OCI-LY3 (cell line): ENCODE data around the gene IL1RAP.

Experiments
- CTCF ChIP-seq: fragments of 200-600, 300-600 bp; sonication (generic); IDR thresholded peaks from 2 replicates; pipeline ENCODE4 v1.5.1; 2014; ENCODE audit warnings: antibody characterized with exemption, low read length, low read depth
- EZH2phosphoT487 ChIP-seq: fragments of 200-600 bp; shearing (Covaris generic); IDR thresholded peaks from 2 replicates; pipeline ENCODE4 v1.6.1; 2018; ENCODE audit warnings: antibody characterized with exemption, mixed run types, low read depth

GRCh38 chr3:190564175-190564574 is 50.3 kb downstream of the IL1RAP start:
- TF ChIP-seq CTCF = no peak
- no peak for TF ChIP-seq EZH2phosphoT487
